Sigmoid colon (tissue), 4 donors: ENCODE results near the gene RFX7.

Experiments
- CTCF ChIP-seq, 4 experiments: fragments of 450-650 bp in 3 of 4; fragments of 200-600 bp in 1 of 4; IDR thresholded peaks; one replicate each; pipeline ENCODE4 v1.5.1; 2016 to 2019; ENCODE audit warnings: antibody characterized with exemption in 4 of 4, mild to moderate bottlenecking in 3 of 4, moderate library complexity in 2 of 4
- EP300 ChIP-seq, 4 donors: sonication (generic); formaldehyde crosslinking; IDR thresholded peaks; one replicate each; pipeline ENCODE4 v1.6.1; 2017; ENCODE audit warnings: antibody characterized with exemption in 4 of 4
- POLR2A ChIP-seq, 2 donors: fragments of 450-650 bp; IDR thresholded peaks; one replicate each; pipeline ENCODE4 v1.6.1; 2016; ENCODE audit warnings: antibody characterized with exemption in 2 of 2, mild to moderate bottlenecking in 2 of 2, moderate library complexity in 2 of 2
- POLR2AphosphoS5 ChIP-seq, 4 donors: sonication (generic); formaldehyde crosslinking; IDR thresholded peaks; one replicate each; pipeline ENCODE4 v1.6.1; 2017; ENCODE audit warnings: antibody characterized with exemption in 4 of 4

- TF ChIP-seq CTCF (IDR thresholded peaks at IDR 0.05) (no peak), POLR2AphosphoS5 (IDR thresholded peaks at IDR 0.05) (no peak), EP300 (IDR thresholded peaks at IDR 0.05) (no peak), POLR2A (IDR thresholded peaks at IDR 0.05) (no peak)
These were observed 8.7 kb upstream of the RFX7 start for GRCh38 chr15:56252386-56252785.
